Renal cortex interstitium (tissue), 11 donors: Measurements from ENCODE around the gene ITGB3. TPM values are rescaled to one million over a fixed set of nuclear protein-coding genes. Genes with fewer than 3 reads are reported as not detected.

Experiments used
- DNase-seq, 11 donors: peaks; one replicate each; pipeline ENCODE4 v3.0.0-alpha.2; 2013; ENCODE audit warnings: low read depth in 9 of 11, low spot score in 4 of 11; ENCODE audit errors: extremely low read depth in 1 of 11
- polyA plus RNA-seq, 3 donors: library from polyadenylated mRNA; unstranded; fragments of 120-200 nt; gene quantifications; one replicate each; pipeline ENCODE4 v1.2.1, GENCODE V29; 2013; ENCODE audit not compliant: insufficient read length in 3 of 3

ITGB3 gene
- polyA plus RNA-seq, 3 donors, result 17.0 to 19.4 (median 18.6) TPM

DNA sequence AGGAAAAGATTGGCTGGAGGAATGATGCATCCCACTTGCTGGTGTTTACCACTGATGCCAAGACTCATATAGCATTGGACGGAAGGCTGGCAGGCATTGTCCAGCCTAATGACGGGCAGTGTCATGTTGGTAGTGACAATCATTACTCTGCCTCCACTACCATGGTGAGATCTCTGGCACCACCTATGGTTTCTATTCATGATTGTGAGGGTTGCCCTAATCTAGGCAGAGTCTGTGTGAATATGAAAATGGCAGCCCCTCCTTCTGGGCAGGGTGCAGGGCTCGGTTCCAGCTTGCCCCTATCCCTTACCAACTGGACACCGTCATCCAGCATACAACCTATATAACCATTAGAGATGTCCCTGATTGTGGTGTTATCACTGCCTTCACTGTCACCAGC lies 33.4 kb downstream of the ITGB3 start:
- no peak for DNase-seq

DNA sequence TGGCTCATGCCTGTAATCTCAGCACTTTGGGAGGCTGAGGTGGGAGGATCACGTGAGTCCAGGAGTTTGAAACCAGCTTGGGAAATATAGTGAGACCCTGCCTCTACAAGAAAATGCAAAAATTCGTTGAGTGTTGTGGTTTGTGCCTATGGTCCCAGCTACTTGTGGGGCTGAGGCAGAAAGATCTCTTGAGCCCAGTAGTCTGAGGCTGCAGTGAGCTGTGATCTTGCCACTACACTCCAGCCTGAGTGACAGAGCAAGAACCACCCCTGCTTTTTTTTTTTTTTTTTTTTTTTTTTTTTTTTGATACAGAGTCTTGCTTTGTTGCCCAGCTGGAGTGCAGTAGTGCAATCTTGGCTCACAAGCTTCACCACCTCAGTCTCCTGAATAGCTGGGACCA lies 34.0 kb downstream of the ITGB3 start:
- no peak for DNase-seq

DNA sequence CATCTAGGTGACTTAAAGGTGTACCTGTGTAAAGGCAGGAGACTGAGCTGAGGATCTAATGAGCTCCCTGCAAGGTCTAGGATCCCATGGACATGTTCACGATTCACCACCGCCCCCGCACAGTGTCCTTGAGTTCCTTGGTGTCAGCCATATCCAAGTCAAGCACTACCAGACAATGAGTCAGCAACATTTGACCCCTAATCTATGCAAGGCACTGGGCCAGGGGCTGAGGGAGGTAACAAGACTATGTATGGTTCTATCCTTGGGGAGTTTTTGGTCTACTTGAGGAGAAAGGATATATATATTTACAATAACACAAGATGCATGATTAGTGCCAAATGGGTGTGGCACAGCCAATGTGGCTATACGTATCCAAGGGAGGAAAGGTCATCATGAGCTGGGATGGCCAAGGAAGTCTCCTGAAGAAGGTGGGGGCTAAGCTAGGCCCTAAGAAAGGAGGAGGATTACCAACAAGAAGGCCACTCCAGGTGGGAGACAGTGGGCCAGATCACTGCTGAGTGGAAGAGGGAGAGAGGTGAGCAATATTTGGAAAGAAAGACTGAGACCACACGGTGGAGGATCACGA lies 35.0 kb downstream of the ITGB3 start:
- DNase-seq, result no peak

DNA sequence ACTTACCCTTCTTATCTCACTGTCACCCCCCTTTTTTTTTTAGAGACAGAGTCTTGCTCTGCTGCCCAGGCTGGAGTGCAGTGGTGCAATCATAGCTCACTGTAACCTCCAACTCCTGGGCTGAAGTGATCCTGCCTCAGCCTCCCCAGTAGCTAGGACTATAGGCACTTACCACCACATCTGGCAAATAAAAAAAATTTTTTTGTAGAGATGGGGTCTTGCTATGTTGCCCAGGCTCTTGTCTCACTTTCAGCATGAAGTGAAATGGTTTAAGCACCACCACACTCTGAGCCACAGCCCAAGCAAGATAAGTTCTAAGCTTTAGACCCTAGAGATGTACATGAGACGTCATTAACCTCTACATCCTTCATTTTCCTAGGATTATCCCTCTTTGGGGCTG lies 35.7 kb downstream of the ITGB3 start:
- DNase-seq, result no peak

DNA sequence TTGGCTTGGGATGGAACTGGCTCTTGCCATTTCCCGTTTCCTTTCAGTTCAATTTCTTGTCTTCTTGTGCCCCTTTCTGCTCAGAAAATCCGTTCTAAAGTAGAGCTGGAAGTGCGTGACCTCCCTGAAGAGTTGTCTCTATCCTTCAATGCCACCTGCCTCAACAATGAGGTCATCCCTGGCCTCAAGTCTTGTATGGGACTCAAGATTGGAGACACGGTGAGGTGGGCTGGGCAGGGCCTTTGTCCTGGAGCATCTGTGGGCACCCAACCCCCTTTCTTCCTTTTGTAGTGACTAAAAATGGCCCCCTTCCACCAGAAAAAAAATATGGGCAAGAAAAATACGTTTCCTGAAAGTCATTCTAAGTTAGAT lies 37.2 kb downstream of the ITGB3 start:
- no peak for DNase-seq

DNA sequence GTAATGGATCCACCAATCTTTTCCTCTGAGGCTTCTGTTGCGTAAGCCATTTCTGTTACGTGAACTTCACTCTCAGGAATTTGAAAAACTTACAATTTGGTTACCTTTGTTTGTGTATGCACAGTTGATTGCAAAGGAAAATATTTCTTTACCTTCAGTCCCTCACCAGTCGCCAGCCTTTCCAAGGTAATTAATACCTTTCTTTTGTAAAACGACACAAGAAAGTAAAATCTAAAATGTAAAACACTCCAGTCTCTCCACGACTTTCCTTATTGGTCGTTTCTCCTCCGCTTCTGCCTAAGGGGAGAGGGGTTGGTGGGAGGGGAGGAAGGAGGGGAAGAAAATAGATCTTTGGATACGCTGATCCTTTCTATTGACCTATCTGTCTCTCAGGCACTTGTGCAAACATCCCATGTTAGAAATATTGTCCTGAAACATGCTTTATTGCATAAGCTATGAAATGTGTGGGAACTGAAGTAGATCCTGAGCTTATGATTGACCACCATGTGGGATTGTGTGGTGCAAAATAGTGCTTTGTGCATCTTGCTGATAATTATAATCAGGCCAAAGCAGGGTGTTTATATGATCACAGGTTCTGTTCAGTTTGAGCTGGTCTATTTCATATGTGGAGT lies 37.7 kb downstream of the ITGB3 start:
- DNase-seq, result no peak

DNA sequence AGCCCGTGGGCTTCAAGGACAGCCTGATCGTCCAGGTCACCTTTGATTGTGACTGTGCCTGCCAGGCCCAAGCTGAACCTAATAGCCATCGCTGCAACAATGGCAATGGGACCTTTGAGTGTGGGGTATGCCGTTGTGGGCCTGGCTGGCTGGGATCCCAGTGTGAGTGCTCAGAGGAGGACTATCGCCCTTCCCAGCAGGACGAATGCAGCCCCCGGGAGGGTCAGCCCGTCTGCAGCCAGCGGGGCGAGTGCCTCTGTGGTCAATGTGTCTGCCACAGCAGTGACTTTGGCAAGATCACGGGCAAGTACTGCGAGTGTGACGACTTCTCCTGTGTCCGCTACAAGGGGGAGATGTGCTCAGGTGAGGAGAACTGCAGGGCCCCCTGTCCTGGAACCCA lies 38.6 kb downstream of the ITGB3 start:
- no peak for DNase-seq

DNA sequence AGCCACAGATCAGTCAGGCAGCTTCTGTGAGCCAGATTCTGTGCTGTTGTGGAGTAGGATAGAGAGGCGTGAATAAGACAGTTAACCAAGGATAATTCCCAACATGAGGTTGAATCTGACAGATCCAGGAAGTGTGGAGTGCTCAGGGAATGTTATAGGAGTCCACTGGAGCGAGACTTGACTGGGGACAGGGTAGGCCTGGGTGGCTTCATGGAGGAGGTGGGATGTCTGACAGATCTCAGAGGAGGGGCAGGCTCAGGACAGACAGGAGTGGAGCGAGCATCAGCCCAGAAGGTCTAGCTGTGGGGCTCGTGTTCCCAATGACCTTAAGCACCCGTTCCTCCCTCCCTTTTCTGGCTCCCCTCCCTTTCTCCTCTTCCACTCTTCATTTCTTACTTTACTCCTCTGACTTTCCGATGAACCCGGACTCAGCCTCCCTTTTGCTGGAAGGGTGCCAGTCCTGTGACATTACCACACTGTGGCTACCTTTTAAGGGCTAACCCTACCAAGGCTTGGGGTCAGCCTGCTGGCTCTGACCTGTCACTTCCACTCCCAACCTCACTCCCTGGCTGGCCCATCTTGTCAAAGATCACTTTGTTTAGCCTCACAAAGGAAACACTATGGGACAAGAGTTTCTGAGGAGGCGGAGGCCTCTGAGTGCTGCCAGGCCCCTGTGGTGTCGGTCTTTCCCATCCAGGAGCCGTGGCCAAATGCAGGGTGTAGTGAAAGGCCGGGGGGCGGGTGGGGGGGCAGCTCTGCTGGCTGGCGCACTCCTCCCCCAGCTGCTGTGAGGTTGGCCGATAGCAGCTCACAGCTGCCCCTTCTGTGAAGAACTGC lies 41.6 kb downstream of the ITGB3 start:
- DNase-seq, result no peak

DNA sequence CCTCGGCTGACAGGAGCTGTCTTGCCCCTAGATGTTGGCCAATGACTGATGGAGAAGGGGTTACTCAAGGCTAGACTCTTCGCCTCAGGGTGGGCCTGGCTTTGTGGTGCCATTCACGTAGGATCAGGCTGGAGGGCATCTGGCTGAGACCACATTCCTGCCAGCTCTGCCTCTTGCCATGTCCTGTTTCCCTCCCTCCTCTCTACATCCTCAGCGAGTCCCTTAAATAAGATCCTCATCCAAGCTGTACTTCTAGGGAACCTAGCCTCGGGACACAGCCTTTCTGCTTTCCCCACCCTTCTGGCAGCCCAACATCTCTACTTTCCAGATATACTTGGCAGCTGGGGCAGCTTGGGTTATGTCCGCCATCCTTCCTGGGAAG lies 42.2 kb downstream of the ITGB3 start:
- DNase-seq, result no peak

DNA sequence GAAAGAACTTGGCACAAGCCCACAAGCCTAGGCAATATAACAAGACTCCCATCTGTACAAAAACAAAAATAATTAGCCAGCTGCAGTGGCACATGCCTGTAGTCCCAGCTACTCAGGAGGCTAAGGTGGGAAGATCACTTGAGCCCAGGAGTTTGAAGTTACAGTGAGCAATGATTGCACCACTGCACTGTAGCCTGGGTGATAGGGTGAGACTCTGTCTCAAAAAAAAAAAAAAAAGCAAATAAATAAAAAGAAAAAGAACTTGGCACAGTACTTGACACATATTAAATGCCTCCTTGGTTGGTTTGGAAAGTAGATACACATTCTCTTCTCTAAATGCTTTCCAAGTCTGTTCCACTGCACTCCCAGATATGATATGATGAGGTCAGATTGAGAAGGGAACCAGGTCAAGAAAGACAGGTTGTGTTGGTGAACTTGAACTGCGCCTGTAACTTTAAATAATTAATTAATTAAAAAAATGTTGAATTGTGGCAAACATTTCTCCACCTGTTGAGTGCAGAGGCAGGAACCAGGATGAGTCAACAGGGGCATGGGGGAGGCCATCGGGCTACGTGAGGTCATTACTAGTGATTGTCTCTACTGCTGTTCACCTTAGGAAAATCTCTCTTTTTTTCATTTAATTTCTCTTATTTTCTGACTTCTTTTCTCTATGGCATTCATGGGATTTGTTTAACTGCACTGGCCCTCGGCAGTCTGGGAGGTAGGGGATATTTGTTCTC lies 44.2 kb downstream of the ITGB3 start:
- no peak for DNase-seq

DNA sequence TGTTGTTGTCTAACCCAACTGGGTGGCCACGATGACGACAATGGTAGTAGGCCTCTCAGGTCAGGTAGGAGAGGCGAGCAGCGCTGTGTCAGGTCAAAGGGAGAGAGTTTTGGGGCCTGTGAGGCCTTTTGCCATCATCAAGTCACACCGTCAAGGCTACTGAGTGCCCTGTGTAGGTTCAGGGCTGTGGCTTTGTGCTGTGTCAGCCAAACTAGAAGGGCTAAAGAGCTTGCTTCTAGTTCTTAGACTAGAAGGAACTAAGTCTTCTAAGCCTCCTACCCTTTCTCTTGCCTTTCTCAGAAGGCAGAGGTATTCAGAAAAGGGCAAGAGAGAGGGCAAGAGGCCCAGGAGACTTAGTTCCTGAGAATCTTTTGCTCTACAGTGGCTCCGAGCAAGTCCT lies 45.1 kb downstream of the ITGB3 start:
- no peak for DNase-seq

DNA sequence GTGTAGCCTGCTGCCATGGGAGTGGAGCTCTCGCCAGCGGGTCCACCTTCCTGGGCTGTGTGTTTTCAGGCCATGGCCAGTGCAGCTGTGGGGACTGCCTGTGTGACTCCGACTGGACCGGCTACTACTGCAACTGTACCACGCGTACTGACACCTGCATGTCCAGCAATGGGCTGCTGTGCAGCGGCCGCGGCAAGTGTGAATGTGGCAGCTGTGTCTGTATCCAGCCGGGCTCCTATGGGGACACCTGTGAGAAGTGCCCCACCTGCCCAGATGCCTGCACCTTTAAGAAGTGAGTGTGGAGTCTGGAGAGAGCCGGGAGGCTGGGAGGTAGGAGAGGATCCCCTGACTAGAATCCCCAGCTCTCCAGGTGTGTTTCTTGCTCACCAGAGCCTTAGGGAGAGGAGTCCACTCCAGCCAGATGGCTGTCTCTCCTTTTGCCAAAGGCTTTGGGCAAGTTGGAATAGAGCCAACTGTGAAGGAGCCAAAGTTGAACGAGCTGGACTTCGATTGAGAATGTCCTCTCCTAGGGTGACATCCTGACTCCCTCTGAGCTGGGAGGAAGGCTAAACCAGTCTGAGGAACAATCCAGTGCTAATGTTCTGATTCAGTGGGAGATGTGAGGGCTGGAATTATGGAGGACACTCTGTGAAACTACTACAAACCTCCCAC lies 45.7 kb downstream of the ITGB3 start:
- no peak for DNase-seq

DNA sequence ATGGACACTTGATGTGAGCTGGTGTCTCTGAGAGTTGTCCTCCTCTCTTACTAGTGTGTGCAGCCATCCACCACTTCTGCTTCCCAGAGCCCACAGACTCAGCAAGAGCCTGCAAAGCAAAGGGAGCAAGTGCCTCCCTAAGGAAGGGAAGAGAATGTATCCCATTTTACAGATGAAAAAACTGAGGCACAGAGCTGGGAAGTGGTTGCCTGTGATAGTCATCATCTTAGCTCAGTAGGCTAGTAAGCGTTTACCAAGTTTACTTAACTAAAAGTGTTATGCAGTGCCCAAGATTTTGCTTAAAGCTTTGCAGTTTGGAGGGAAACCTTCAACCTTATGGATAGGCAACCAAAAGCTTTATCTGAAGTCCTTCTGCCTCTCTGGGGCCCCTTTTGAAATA lies 47.1 kb downstream of the ITGB3 start:
- DNase-seq, result no peak

DNA sequence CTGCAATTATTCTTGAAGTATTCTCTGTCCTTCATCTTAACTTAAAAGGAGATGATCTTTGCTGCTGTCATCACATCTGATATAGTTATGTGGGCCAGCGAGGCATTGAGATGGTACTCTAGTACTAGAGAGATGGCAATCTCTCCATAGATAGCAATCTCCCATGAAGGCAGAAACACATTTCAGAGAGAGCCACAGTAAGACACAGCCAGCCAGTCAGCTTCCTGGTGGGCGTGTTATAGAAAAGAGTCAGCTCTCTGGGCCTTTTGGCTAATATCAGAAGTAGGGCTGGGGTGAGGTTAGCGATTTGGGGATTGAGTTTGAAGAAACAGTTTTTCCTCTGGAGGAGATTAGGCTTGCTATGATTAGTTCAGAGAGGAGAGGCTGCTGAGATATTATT lies 47.5 kb downstream of the ITGB3 start:
- DNase-seq, result no peak

DNA sequence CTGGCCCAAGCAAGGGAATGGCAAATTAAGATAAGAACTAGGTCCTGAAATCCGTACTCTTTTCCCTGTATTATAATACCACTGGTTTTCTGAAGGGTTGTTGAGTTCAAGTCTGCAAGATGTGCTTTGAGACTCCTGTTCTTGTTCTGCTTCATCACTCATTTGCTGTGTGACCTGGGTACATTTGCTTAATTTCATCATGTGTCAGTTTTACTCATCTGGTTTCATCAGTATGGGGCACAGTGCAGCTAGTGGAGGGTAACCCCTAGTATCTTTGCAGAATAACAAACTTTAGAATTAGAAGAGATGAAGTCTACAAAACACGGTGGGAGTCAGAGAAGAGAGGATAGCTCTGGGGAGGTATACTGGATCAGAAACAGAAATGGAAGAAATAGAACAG lies 48.2 kb downstream of the ITGB3 start:
- DNase-seq, result no peak

DNA sequence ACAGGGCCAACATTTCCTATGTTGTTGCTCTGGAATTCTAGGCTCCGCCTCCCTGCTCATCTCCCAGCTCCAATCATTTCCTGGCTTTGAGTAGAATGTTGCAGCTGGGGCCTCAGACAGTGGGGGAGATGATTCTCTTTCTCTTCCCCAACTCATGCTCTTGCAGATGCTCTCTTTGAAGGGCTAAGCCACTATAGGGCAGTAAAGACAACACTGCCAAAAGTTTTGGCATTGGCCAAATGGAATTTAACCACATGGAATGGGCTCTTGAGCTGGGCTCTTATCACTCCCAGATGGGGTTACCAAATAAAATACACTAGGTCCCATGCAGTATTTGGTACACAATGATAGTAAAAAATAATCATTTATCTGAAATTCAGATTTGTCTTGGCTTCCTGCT lies 50.6 kb downstream of the ITGB3 start:
- no peak for DNase-seq

DNA sequence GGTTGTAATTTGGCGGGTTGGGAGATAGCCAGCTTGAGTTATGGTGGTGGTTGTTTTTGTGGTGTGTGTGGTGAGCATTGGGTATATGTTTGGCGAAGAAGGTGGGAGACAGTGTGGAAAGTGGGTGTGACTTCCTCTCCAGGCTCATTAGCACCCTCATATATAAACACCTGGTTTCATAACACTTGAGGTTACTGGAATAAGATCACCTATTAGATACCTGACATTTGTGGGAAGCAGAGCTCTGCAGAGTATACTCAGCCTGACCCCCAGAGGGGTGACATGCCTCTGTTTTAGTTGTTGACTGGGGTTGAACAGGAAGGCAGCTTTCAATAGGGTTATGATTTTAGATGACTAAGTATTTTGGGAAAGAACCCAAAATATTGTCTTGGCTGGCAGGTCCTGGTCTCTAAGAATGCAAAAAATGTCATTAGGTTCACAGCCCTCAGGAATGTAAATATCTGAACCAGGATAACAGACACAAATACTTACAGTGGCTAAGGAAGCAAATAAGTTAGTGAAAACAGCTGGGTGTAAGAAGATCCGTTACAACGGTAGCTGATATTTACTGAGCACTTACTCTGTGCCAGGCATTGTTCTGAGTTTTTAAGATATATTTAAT lies 51.8 kb downstream of the ITGB3 start:
- DNase-seq, result no peak

DNA sequence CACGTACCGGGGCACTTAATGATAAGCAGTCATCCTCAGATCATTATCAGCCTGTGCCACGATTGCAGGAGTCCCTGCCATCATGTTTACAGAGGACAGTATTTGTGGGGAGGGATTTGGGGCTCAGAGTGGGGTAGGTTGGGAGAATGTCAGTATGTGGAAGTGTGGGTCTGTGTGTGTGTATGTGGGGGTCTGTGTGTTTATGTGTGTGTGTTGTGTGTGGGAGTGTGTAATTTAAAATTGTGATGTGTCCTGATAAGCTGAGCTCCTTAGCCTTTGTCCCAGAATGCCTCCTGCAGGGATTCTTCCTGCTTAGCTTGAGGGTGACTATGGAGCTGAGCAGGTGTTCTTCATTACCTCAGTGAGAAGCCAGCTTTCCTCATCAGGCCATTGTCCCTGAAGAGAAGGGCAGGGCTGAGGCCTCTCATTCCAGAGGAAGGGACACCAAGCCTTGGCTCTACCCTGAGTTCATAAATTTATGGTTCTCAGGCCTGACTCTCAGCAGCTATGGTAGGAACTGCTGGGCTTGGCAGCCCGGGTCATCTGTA lies 56.6 kb downstream of the ITGB3 start:
- no peak for DNase-seq

DNA sequence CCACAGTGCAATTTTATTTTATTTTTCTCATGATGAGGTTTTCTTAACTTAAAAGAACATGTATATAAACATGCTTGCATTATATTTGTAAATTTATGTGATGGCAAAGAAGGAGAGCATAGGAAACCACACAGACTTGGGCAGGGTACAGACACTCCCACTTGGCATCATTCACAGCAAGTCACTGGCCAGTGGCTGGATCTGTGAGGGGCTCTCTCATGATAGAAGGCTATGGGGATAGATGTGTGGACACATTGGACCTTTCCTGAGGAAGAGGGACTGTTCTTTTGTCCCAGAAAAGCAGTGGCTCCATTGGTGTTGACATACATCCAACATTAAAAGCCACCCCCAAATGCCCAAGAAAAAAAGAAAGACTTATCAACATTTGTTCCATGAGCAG lies 57.8 kb downstream of the ITGB3 start:
- DNase-seq, result no peak
